HepG2 (cell line): ENCODE measurements around the gene ZFYVE26. TPM values are rescaled to one million over a fixed set of nuclear protein-coding genes. Genes with fewer than 3 reads are reported as not detected.
A peak's percentile ranks its signal among the peaks of the same experiment; 100 is the strongest.

Experiments
- AGO1 ChIP-seq: fragments of 200-400 bp; formaldehyde crosslinking; IDR thresholded peaks from 2 replicates; pipeline ENCODE4 v1.6.1; 2017; ENCODE audit warnings: mild to moderate bottlenecking, low read depth, low read length, moderate library complexity; ENCODE audit not compliant: poor library complexity, severe bottlenecking
- ASH2L ChIP-seq: fragments of 300-600, 200-600 bp; sonication (generic); IDR thresholded peaks from 2 replicates; pipeline ENCODE4 v1.7.0; 2017; ENCODE audit warnings: low read depth, mild to moderate bottlenecking, moderate library complexity, mixed read lengths, low read length; ENCODE audit not compliant: insufficient read length
- CHCHD3 ChIP-seq: sonication (generic); formaldehyde crosslinking; IDR thresholded peaks from 2 replicates; pipeline ENCODE4 v1.8.0; 2022; ENCODE audit warnings: mild to moderate bottlenecking, missing genetic modification reagents, moderate library complexity
- DPF2 ChIP-seq: sonication (generic); formaldehyde crosslinking; IDR thresholded peaks from 2 replicates; pipeline ENCODE4 v1.4.0; 2020; ENCODE audit warnings: mild to moderate bottlenecking, low read depth, missing genetic modification reagents, borderline replicate concordance
- FOSL1 ChIP-seq: sonication (generic); formaldehyde crosslinking; IDR thresholded peaks from 2 replicates; pipeline ENCODE4 v1.9.0; 2021; ENCODE audit warnings: missing genetic modification reagents, borderline replicate concordance
- FOXC1 ChIP-seq: sonication (generic); formaldehyde crosslinking; IDR thresholded peaks from 2 replicates; pipeline ENCODE4 v1.8.0; 2022; ENCODE audit warnings: mild to moderate bottlenecking, missing genetic modification reagents, borderline replicate concordance
- FOXK2 ChIP-seq: fragments of 450-650 bp; IDR thresholded peaks from 2 replicates; pipeline ENCODE4 v1.6.1; 2016
- HBP1 ChIP-seq: IDR thresholded peaks from 2 replicates; pipeline ENCODE4 v1.6.1; 2016; ENCODE audit warnings: low read depth, control low read depth
- KDM2A ChIP-seq: sonication (generic); formaldehyde crosslinking; IDR thresholded peaks from 2 replicates; pipeline ENCODE4 v1.4.0; 2020; ENCODE audit warnings: low read depth, missing genetic modification reagents, borderline replicate concordance
- MBD4 ChIP-seq: IDR thresholded peaks from 2 replicates; pipeline ENCODE4 v1.6.1; 2012; ENCODE audit warnings: low read length, inconsistent platforms, borderline replicate concordance
- NBN ChIP-seq: fragments of 450-650 bp; conservative IDR thresholded peaks from 2 replicates; pipeline ENCODE4 v1.6.1; 2017
- TOPORS ChIP-seq: sonication (generic); formaldehyde crosslinking; IDR thresholded peaks from 2 replicates; pipeline ENCODE4 v1.8.0; 2023; ENCODE audit warnings: mild to moderate bottlenecking, missing genetic modification reagents
- XRCC5 ChIP-seq: fragments of 200-400 bp; formaldehyde crosslinking; optimal IDR thresholded peaks from 2 replicates; pipeline ENCODE3; 2017; ENCODE audit warnings: mild to moderate bottlenecking, low read length
- ZNF407 ChIP-seq: sonication (generic); formaldehyde crosslinking; IDR thresholded peaks from one replicate; pipeline ENCODE4 v1.5.1; 2020; ENCODE audit warnings: mild to moderate bottlenecking, missing genetic modification reagents; ENCODE audit errors: not compliant biosample characterization
- ZNF629 ChIP-seq: sonication (generic); formaldehyde crosslinking; conservative IDR thresholded peaks from 2 replicates; pipeline ENCODE4 v1.5.0; 2020; ENCODE audit warnings: missing genetic modification reagents
- ZNF781 ChIP-seq: sonication (generic); formaldehyde crosslinking; IDR thresholded peaks from 2 replicates; pipeline ENCODE4 v1.5.1; 2020; ENCODE audit warnings: borderline replicate concordance, mild to moderate bottlenecking, missing genetic modification reagents; ENCODE audit errors: not compliant biosample characterization
- polyA plus RNA-seq, 8 experiments: library from polyadenylated mRNA; depleted of rRNA in 3 of 8; stranded (reverse) in 7 of 8; unstranded in 1 of 8; fragments of >200 nt; fragmentation: Illumina TruSeq in 4 of 8; extraction: Trizol in 4 of 8; gene quantifications; 2 replicates each; pipeline versions ENCODE4 v1.2.1 to v1.2.3, GENCODE V29; 2011 to 2016; ENCODE audit warnings: low read depth in 4 of 8, missing spikeins in 1 of 8, mixed read lengths in 1 of 8; ENCODE audit not compliant: insufficient read depth in 1 of 8
- total RNA-seq, 5 experiments: library from RNA; depleted of rRNA; stranded (reverse); fragments of >200 nt; fragmentation: Illumina TruSeq; extraction: Trizol; gene quantifications; 2 replicates each; pipeline ENCODE4 v1.2.3, GENCODE V29; 2016; ENCODE audit warnings: low read depth in 1 of 5
- TF ChIP-seq, protein P1 (sequence below): sonication (generic); formaldehyde crosslinking; IDR thresholded peaks from 2 replicates; pipeline ENCODE4 v1.5.0; 2020; ENCODE audit warnings: mild to moderate bottlenecking, missing genetic modification reagents

Gene ZFYVE26
- total and polyA plus RNA-seq, 2 of the 13 experiments (the other 11 are each of a cell fraction or from before 2014, with no cell fraction given) = 13.6 to 16.4 TPM

DNA sequence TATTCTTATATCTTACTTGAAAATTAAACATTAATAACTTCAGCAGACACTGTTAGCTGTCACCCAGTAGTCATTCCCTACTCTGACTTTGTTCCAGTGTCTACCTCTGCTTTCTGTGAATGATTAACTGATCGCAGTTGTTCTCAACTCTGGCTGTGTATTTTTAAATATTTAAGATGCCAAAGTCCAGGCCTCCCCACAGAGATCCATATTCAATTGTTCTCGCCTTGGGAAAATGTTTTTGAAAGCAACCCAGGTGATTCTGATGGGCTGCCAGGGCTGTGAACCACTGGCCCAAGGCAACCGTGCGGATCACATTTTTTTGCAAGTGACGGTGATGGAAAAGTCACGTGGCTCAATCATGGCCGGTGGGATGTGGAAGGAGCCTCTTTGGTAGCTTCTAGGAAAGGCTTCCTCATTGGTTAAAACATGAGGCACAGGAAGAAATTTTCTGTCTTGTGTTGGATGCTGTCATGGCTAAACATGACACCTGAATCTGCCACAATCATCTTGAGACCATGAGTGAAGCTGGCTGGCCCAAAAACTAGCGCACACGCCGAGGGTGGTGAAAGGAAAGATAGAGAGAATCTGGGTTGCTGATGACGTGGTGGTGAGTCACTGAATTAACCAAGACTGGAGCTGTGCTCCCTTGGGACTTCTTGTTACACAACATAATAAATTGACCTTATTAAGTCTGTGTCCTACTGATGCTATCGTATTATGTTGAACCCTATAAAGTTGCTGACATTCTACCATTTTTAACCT is 77.5 kb downstream of the ZFYVE26 start (continued):
- TF ChIP-seq ZNF407 (no peak), NBN (no peak), FOSL1 (CRISPR knock-in tag) (no peak), MBD4 (no peak), ASH2L (peak; percentile 91), ZNF629 (CRISPR knock-in tag) (no peak), FOXC1 (CRISPR knock-in tag) (no peak), KDM2A (CRISPR knock-in tag) (peak; percentile 65; the same call in 1 of the 2 replicates), CHCHD3 (CRISPR knock-in tag) (no peak), DPF2 (CRISPR knock-in tag) (0 out of 2 replicates have a peak, but pooled peaks have one; percentile 53), AGO1 (no peak), ZNF781 (CRISPR knock-in tag) (no peak), FOXK2 (no peak), TOPORS (CRISPR knock-in tag) (0 out of 2 replicates have a peak, but pooled peaks have one; percentile 55), HBP1 (no peak), XRCC5 (peak; percentile 23)
- TF ChIP-seq, protein P1, sequence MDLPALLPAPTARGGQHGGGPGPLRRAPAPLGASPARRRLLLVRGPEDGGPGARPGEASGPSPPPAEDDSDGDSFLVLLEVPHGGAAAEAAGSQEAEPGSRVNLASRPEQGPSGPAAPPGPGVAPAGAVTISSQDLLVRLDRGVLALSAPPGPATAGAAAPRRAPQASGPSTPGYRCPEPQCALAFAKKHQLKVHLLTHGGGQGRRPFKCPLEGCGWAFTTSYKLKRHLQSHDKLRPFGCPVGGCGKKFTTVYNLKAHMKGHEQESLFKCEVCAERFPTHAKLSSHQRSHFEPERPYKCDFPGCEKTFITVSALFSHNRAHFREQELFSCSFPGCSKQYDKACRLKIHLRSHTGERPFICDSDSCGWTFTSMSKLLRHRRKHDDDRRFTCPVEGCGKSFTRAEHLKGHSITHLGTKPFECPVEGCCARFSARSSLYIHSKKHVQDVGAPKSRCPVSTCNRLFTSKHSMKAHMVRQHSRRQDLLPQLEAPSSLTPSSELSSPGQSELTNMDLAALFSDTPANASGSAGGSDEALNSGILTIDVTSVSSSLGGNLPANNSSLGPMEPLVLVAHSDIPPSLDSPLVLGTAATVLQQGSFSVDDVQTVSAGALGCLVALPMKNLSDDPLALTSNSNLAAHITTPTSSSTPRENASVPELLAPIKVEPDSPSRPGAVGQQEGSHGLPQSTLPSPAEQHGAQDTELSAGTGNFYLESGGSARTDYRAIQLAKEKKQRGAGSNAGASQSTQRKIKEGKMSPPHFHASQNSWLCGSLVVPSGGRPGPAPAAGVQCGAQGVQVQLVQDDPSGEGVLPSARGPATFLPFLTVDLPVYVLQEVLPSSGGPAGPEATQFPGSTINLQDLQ = no peak
